ENCODE data around the gene GALNT11.

DNA sequence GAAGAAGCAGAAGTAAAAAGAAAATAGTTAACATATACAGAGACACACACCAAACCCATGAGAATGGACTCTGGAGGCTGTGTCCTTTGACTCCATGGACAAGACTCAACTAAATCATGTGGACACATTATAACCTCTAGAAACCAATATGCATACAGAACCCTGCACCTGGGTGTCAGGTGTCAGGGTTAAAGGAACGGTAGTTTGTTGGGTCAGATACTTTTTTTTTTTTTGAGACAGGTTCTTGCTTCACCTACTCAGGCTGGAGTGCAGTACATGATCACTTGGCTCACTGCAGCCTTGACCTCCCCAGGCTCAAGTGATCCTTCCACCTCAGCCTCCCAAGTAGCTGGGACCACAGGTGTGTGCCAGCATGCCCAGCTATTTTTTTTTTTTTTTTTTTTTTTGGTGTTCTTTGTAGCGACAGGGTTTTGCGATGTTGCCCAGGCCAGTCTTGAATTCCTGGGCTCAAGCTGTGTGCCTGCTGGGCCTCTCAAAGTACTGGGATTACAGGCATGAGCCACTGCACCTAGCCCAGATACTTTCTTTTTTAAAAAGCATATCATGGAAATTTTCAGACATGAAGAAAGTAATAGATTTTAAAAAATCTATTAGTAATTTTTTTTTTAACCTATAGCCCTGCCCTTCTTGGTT is 31.3 kb downstream of the GALNT11 start:
- TF ChIP-seq, protein P1, sequence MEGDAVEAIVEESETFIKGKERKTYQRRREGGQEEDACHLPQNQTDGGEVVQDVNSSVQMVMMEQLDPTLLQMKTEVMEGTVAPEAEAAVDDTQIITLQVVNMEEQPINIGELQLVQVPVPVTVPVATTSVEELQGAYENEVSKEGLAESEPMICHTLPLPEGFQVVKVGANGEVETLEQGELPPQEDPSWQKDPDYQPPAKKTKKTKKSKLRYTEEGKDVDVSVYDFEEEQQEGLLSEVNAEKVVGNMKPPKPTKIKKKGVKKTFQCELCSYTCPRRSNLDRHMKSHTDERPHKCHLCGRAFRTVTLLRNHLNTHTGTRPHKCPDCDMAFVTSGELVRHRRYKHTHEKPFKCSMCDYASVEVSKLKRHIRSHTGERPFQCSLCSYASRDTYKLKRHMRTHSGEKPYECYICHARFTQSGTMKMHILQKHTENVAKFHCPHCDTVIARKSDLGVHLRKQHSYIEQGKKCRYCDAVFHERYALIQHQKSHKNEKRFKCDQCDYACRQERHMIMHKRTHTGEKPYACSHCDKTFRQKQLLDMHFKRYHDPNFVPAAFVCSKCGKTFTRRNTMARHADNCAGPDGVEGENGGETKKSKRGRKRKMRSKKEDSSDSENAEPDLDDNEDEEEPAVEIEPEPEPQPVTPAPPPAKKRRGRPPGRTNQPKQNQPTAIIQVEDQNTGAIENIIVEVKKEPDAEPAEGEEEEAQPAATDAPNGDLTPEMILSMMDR (IDR thresholded peaks at IDR 0.05; ENCODE audit: low read length) = no peak
- TF ChIP-seq EZH2 (optimal IDR thresholded peaks at IDR 0.05; ENCODE audit: low read depth, low read length) = no peak
- no peak for TF ChIP-seq EZH2phosphoT487 (IDR thresholded peaks at IDR 0.05; ENCODE audit: low read length)
